Mesendoderm (in vitro differentiated cells): ENCODE data around the gene ACTMAP.

ENCODE experiments used
- DNase-seq: peaks from one replicate; pipeline ENCODE4 v3.0.0; 2013
- H2AK5ac ChIP-seq: 2 replicates; pipeline ENCODE4 v1.6.1; 2013; ENCODE audit warnings: low read length, inconsistent platforms
- H2BK120ac ChIP-seq: 2 replicates; pipeline ENCODE4 v1.6.1; 2013; ENCODE audit warnings: low read depth, mild to moderate bottlenecking, low read length, moderate library complexity, mixed read lengths
- H2BK15ac ChIP-seq: replicated peaks from 2 replicates; pipeline ENCODE4 v1.6.1; 2013; ENCODE audit warnings: low read depth, mild to moderate bottlenecking, moderate library complexity
- H2BK5ac ChIP-seq: 2 replicates; pipeline ENCODE4 v1.6.1; 2013; ENCODE audit warnings: low read length, inconsistent platforms
- H3K18ac ChIP-seq: 2 replicates; pipeline ENCODE4 v1.6.1; 2013; ENCODE audit warnings: mild to moderate bottlenecking, low read length, mixed read lengths
- H3K23ac ChIP-seq: one replicate; pipeline ENCODE4 v1.6.1; 2013; ENCODE audit warnings: low read length
- H3K27ac ChIP-seq: 2 replicates; pipeline ENCODE4 v1.5.1; 2013; ENCODE audit warnings: low read depth, mild to moderate bottlenecking, inconsistent platforms, low read length, moderate library complexity
- H3K27me3 ChIP-seq: 2 replicates; pipeline ENCODE4 v1.6.1; 2013; ENCODE audit warnings: low read length, control low read depth, mild to moderate bottlenecking, inconsistent platforms; ENCODE audit not compliant: insufficient read depth, poor library complexity
- H3K36me3 ChIP-seq: 2 replicates; pipeline ENCODE4 v1.6.1; 2013; ENCODE audit warnings: low read length, inconsistent platforms; ENCODE audit not compliant: control insufficient read depth, insufficient read depth
- H3K4ac ChIP-seq: one replicate; pipeline ENCODE4 v1.6.1; 2013; ENCODE audit warnings: low read depth, mild to moderate bottlenecking, low read length, moderate library complexity
- H3K4me1 ChIP-seq: 2 replicates; pipeline ENCODE4 v1.6.1; 2013; ENCODE audit warnings: low read depth, low read length, inconsistent platforms; ENCODE audit not compliant: control insufficient read depth
- H3K4me2 ChIP-seq: 2 replicates; pipeline ENCODE4 v1.6.1; 2013; ENCODE audit warnings: low read length
- H3K4me3 ChIP-seq: 2 replicates; pipeline ENCODE4 v1.5.1; 2013; ENCODE audit warnings: mild to moderate bottlenecking, low read length
- H3K56ac ChIP-seq: one replicate; pipeline ENCODE4 v1.6.1; 2013; ENCODE audit warnings: low read length
- H3K79me1 ChIP-seq: 2 replicates; pipeline ENCODE4 v1.6.1; 2013; ENCODE audit warnings: low read length, inconsistent platforms
- H3K79me2 ChIP-seq: 2 replicates; pipeline ENCODE4 v1.6.1; 2013; ENCODE audit warnings: mild to moderate bottlenecking, low read length; ENCODE audit not compliant: control insufficient read depth, insufficient read depth
- H3K9ac ChIP-seq: 2 replicates; pipeline ENCODE4 v1.6.1; 2013; ENCODE audit warnings: low read length, inconsistent platforms
- H4K5ac ChIP-seq: one replicate; pipeline ENCODE4 v1.6.1; 2013; ENCODE audit warnings: low read length
- H4K8ac ChIP-seq: one replicate; pipeline ENCODE4 v1.6.1; 2013; ENCODE audit warnings: low read depth, mild to moderate bottlenecking, control low read depth, low read length, moderate library complexity
- WGBS: extraction: QIAGEN DNeasy Blood & Tissue Kit; methylation state at CpG from one replicate; pipeline ENCODE4 v1.1.7; 2013; ENCODE audit warnings: low lambda C conversion rate, missing lambda C conversion rate; ENCODE audit not compliant: insufficient coverage; ENCODE audit errors: extremely low coverage; 5-methylcytosine and 5-hydroxymethylcytosine counted together

The ACTMAP gene

GRCh38 chr19:40741527-40742390 lies 8.5 kb downstream of the ACTMAP start:
- no CpG with 5 or more reads among the region's 10 CpGs for WGBS
- H2BK5ac ChIP-seq, result no peak overlapping the region
- no peak overlapping the region for H4K5ac ChIP-seq
- no peak overlapping the region for H3K9ac ChIP-seq
- no peak overlapping the region for H3K4ac ChIP-seq
- H3K4me3 ChIP-seq, result no peak overlapping the region
- H3K36me3 ChIP-seq, result peaks cover 2% of the 10 kb centered on the region
- no peak overlapping the region for H3K27ac ChIP-seq
- H3K4me1 ChIP-seq, result peaks cover 5% of the 10 kb centered on the region
- DNase-seq, result peak; percentile 13
- H2BK120ac ChIP-seq, result no peak overlapping the region
- no peak overlapping the region for H4K8ac ChIP-seq
- H3K79me1 ChIP-seq, result no peaks in the 10 kb centered on the region
- no peak overlapping the region for H2AK5ac ChIP-seq
- H3K18ac ChIP-seq, result no peak overlapping the region
- no peak overlapping the region for H3K23ac ChIP-seq
- H2BK15ac ChIP-seq, result no peak overlapping the region
- no peaks in the 10 kb centered on the region for H3K79me2 ChIP-seq
- no peaks in the 10 kb centered on the region for H3K27me3 ChIP-seq
- no peak overlapping the region for H3K4me2 ChIP-seq
- no peak overlapping the region for H3K56ac ChIP-seq

- H3K4me3 ChIP-seq, result no peak overlapping the region
Observed at GRCh38 chr19:40740747-40741146, 9.5 kb downstream of the ACTMAP start.

GRCh38 chr19:40739871-40740703 lies 10.2 kb downstream of the ACTMAP start:
- Histone ChIP-seq H3K4me3 (no peak overlapping the region), H3K18ac (no peak overlapping the region), H3K79me2 (no peaks in the 10 kb centered on the region), H3K9ac (no peak overlapping the region), H4K8ac (no peak overlapping the region), H3K4me1 (peaks cover 3% of the 10 kb centered on the region), H3K56ac (no peak overlapping the region), H2AK5ac (no peak overlapping the region), H3K4me2 (no peak overlapping the region), H3K27me3 (no peaks in the 10 kb centered on the region), H3K79me1 (no peaks in the 10 kb centered on the region), H3K36me3 (peaks cover 4% of the 10 kb centered on the region), H3K4ac (no peak overlapping the region), H3K27ac (no peak overlapping the region), H4K5ac (no peak overlapping the region), H2BK5ac (no peak overlapping the region), H2BK15ac (no peak overlapping the region), H2BK120ac (no peak overlapping the region), H3K23ac (no peak overlapping the region)
- WGBS, result no CpG with 5 or more reads among the region's 16 CpGs
- no peak for DNase-seq

More at GRCh38 chr19:40740747-40741146, 9.5 kb downstream of the ACTMAP start:
- H3K79me1 ChIP-seq, result no peaks in the 10 kb centered on the region
- no peak overlapping the region for H4K8ac ChIP-seq
- H3K36me3 ChIP-seq, result peaks cover 2% of the 10 kb centered on the region
- no peak overlapping the region for H4K5ac ChIP-seq
- WGBS, result no CpG with 5 or more reads among the region's 6 CpGs
- no peak overlapping the region for H3K18ac ChIP-seq
- H2BK120ac ChIP-seq, result no peak overlapping the region
- H3K4ac ChIP-seq, result no peak overlapping the region
- no peak overlapping the region for H3K23ac ChIP-seq
- no peak overlapping the region for H3K27ac ChIP-seq
- H2AK5ac ChIP-seq, result no peak overlapping the region
- H3K4me2 ChIP-seq, result no peak overlapping the region
- H3K4me1 ChIP-seq, result peaks cover 5% of the 10 kb centered on the region
- no peak overlapping the region for H3K56ac ChIP-seq
- H3K9ac ChIP-seq, result no peak overlapping the region
- no peaks in the 10 kb centered on the region for H3K79me2 ChIP-seq
- DNase-seq, result no peak
- no peak overlapping the region for H2BK5ac ChIP-seq
- H2BK15ac ChIP-seq, result no peak overlapping the region
- no peaks in the 10 kb centered on the region for H3K27me3 ChIP-seq

- no peak overlapping the region for H3K23ac ChIP-seq
- no peak overlapping the region for H3K4me3 ChIP-seq
- H2AK5ac ChIP-seq, result no peak overlapping the region
- no peaks in the 10 kb centered on the region for H3K79me1 ChIP-seq
- no peak for DNase-seq
- H3K9ac ChIP-seq, result no peak overlapping the region
- H2BK120ac ChIP-seq, result no peak overlapping the region
- H4K5ac ChIP-seq, result no peak overlapping the region
- H3K4me1 ChIP-seq, result no peaks in the 10 kb centered on the region
- no peak overlapping the region for H3K4ac ChIP-seq
- H2BK5ac ChIP-seq, result no peak overlapping the region
- no peak overlapping the region for H4K8ac ChIP-seq
- no peak overlapping the region for H2BK15ac ChIP-seq
- no peaks in the 10 kb centered on the region for H3K27me3 ChIP-seq
- no peak overlapping the region for H3K18ac ChIP-seq
- H3K36me3 ChIP-seq, result peaks cover 4% of the 10 kb centered on the region
- no CpG with 5 or more reads among the region's 22 CpGs for WGBS
- no peak overlapping the region for H3K4me2 ChIP-seq
- no peak overlapping the region for H3K56ac ChIP-seq
- H3K27ac ChIP-seq, result no peak overlapping the region
- no peaks in the 10 kb centered on the region for H3K79me2 ChIP-seq
Observed at GRCh38 chr19:40739030-40739839, 11.0 kb downstream of the ACTMAP start.

GRCh38 chr19:40737102-40737644 lies 13.1 kb downstream of the ACTMAP start:
- Histone ChIP-seq H3K18ac (no peak overlapping the region), H2AK5ac (no peak overlapping the region), H4K8ac (no peak overlapping the region), H3K9ac (no peak overlapping the region), H2BK15ac (no peak overlapping the region), H3K4me3 (no peak overlapping the region), H3K4ac (no peak overlapping the region), H3K36me3 (peaks cover 7% of the 10 kb centered on the region), H3K4me2 (no peak overlapping the region), H3K23ac (no peak overlapping the region), H3K27ac (no peak overlapping the region), H3K79me2 (no peaks in the 10 kb centered on the region), H3K27me3 (no peaks in the 10 kb centered on the region), H4K5ac (no peak overlapping the region), H3K79me1 (no peaks in the 10 kb centered on the region), H3K56ac (no peak overlapping the region), H3K4me1 (no peaks in the 10 kb centered on the region), H2BK5ac (no peak overlapping the region), H2BK120ac (no peak overlapping the region)
- WGBS, result no CpG with 5 or more reads among the region's 9 CpGs
- no peak for DNase-seq
